ENCODE data around the gene NFIA. TPM values are rescaled to one million over a fixed set of nuclear protein-coding genes. Genes with fewer than 3 reads are reported as not detected.

NFIA gene
- total and polyA plus RNA-seq, 2 donors (not counting 1 experiment from before 2014, with no cell fraction given) = 5.4 to 11.0 TPM

GRCh38 chr1:61271412-61271789, 189.0 kb downstream of the NFIA start:
- Histone ChIP-seq H2AFZ (ENCODE audit: low read length) (no peak overlapping the region), H4K20me1 (ENCODE audit: control insufficient read depth, extremely low read depth, insufficient read depth, low read length) (no peaks in the 10 kb centered on the region), H3K79me2 (ENCODE audit: control insufficient read depth, insufficient read depth, low read length) (no peaks in the 10 kb centered on the region), H3K36me3 (ENCODE audit: control insufficient read depth, insufficient read depth, low read length) (no peaks in the 10 kb centered on the region), H3K27ac (ENCODE audit: insufficient read depth, low read length) (no peak overlapping the region), H3K9ac (ENCODE audit: insufficient read depth, low read length) (no peak overlapping the region), H3K4me3 (replicated peaks in 1 of 4; ENCODE audit: control extremely low read depth in 1 of 4, insufficient read depth in 1 of 4, low read depth in 3 of 4, low read length in 4 of 4) (no peak overlapping the region), H3K4me2 (ENCODE audit: extremely low read depth, insufficient read depth, low read length) (no peak overlapping the region), H3K4me1 (ENCODE audit: control insufficient read depth, extremely low read depth, insufficient read depth, low read length) (no peaks in the 10 kb centered on the region), H3K9me3 (ENCODE audit: control insufficient read depth, insufficient read depth, low read depth, low read length) (no peaks in the 10 kb centered on the region), H3K27me3 (ENCODE audit: control insufficient read depth, insufficient read depth, low read length) (no peaks in the 10 kb centered on the region)
- TF ChIP-seq CTCF (conservative IDR thresholded peaks at IDR 0.05 in 1 of 2, IDR thresholded peaks at IDR 0.05 in 1 of 2; ENCODE audit: low read depth in 1 of 2, low read length in 2 of 2) (no peak), EZH2 (IDR thresholded peaks at IDR 0.05; ENCODE audit: low read length, missing control alignments) (no peak)
- DNase-seq (ENCODE audit: low read depth in 2 of 2) = no peak

GRCh38 chr1:61273167-61273705, 190.9 kb downstream of the NFIA start:
- no peaks in the 10 kb centered on the region for H4K20me1 ChIP-seq (ENCODE audit: control insufficient read depth, extremely low read depth, insufficient read depth, low read length)
- H3K79me2 ChIP-seq (ENCODE audit: control insufficient read depth, insufficient read depth, low read length) = no peaks in the 10 kb centered on the region
- no peak overlapping the region for H3K9ac ChIP-seq (ENCODE audit: insufficient read depth, low read length)
- H2AFZ ChIP-seq (ENCODE audit: low read length) = no peak overlapping the region
- H3K27me3 ChIP-seq (ENCODE audit: control insufficient read depth, insufficient read depth, low read length) = no peaks in the 10 kb centered on the region
- H3K4me3 ChIP-seq (replicated peaks in 1 of 4; ENCODE audit: control extremely low read depth in 1 of 4, insufficient read depth in 1 of 4, low read depth in 3 of 4, low read length in 4 of 4) = no peak overlapping the region
- no peaks in the 10 kb centered on the region for H3K36me3 ChIP-seq (ENCODE audit: control insufficient read depth, insufficient read depth, low read length)
- no peak overlapping the region for H3K4me2 ChIP-seq (ENCODE audit: extremely low read depth, insufficient read depth, low read length)
- DNase-seq (ENCODE audit: low read depth in 2 of 2) = no peak
- TF ChIP-seq CTCF (conservative IDR thresholded peaks at IDR 0.05 in 1 of 2, IDR thresholded peaks at IDR 0.05 in 1 of 2; ENCODE audit: low read depth in 1 of 2, low read length in 2 of 2) (no peak), EZH2 (IDR thresholded peaks at IDR 0.05; ENCODE audit: low read length, missing control alignments) (no peak)
- H3K4me1 ChIP-seq (ENCODE audit: control insufficient read depth, extremely low read depth, insufficient read depth, low read length) = no peaks in the 10 kb centered on the region
- no peaks in the 10 kb centered on the region for H3K9me3 ChIP-seq (ENCODE audit: control insufficient read depth, insufficient read depth, low read depth, low read length)
- H3K27ac ChIP-seq (ENCODE audit: insufficient read depth, low read length) = no peak overlapping the region

- no peak overlapping the region for H3K4me2 ChIP-seq (ENCODE audit: extremely low read depth, insufficient read depth, low read length)
- no peaks in the 10 kb centered on the region for H3K79me2 ChIP-seq (ENCODE audit: control insufficient read depth, insufficient read depth, low read length)
- H3K9ac ChIP-seq (ENCODE audit: insufficient read depth, low read length) = no peak overlapping the region
- H3K4me3 ChIP-seq (replicated peaks in 1 of 4; ENCODE audit: control extremely low read depth in 1 of 4, insufficient read depth in 1 of 4, low read depth in 3 of 4, low read length in 4 of 4) = no peak overlapping the region
- no peak for DNase-seq (ENCODE audit: low read depth in 2 of 2)
- H3K27me3 ChIP-seq (ENCODE audit: control insufficient read depth, insufficient read depth, low read length) = no peaks in the 10 kb centered on the region
- H3K9me3 ChIP-seq (ENCODE audit: control insufficient read depth, insufficient read depth, low read depth, low read length) = no peaks in the 10 kb centered on the region
- H3K4me1 ChIP-seq (ENCODE audit: control insufficient read depth, extremely low read depth, insufficient read depth, low read length) = no peaks in the 10 kb centered on the region
- no peak for TF ChIP-seq CTCF (conservative IDR thresholded peaks at IDR 0.05 in 1 of 2, IDR thresholded peaks at IDR 0.05 in 1 of 2; ENCODE audit: low read depth in 1 of 2, low read length in 2 of 2)
- TF ChIP-seq EZH2 (IDR thresholded peaks at IDR 0.05; ENCODE audit: low read length, missing control alignments) = no peak
- H2AFZ ChIP-seq (ENCODE audit: low read length) = no peak overlapping the region
- H3K36me3 ChIP-seq (ENCODE audit: control insufficient read depth, insufficient read depth, low read length) = no peaks in the 10 kb centered on the region
- H3K27ac ChIP-seq (ENCODE audit: insufficient read depth, low read length) = no peak overlapping the region
- H4K20me1 ChIP-seq (ENCODE audit: control insufficient read depth, extremely low read depth, insufficient read depth, low read length) = no peaks in the 10 kb centered on the region
Observed at GRCh38 chr1:61273861-61274260, 191.5 kb downstream of the NFIA start.

All from fibroblast of lung (primary cell).